ENCODE results near the gene CLBA1.
"Not testable (repeated sequence)": the region's sequence is repeated elsewhere in the genome, so short reads cannot be mapped to it uniquely, and the experiment has no call there.

The CLBA1 gene

GRCh38 chr14:104985675-104986486, at the start of gene CLBA1:
TSS of gene CLBA1 (plus strand) at chr14:104985788. CDS start at chr14:104986432, 644 bp downstream.
- DNase-seq (ENCODE audit: low read depth), result no peak

GRCh38 chr14:104935955-104936354, 49.6 kb upstream of the CLBA1 start:
- DNase-seq (ENCODE audit: low read depth), result no peak

- no peak for DNase-seq (ENCODE audit: low read depth)
Observed at GRCh38 chr14:104936361-104937155, 49.0 kb upstream of the CLBA1 start.

- DNase-seq (ENCODE audit: low read depth), result no peak
Observed at GRCh38 chr14:104937161-104937560, 48.4 kb upstream of the CLBA1 start.

GRCh38 chr14:104937694-104938365, 47.8 kb upstream of the CLBA1 start:
- DNase-seq (ENCODE audit: low read depth), result no peak

GRCh38 chr14:104938436-104938835, 47.2 kb upstream of the CLBA1 start:
- DNase-seq (ENCODE audit: low read depth), result no peak

GRCh38 chr14:104938960-104939359, 46.6 kb upstream of the CLBA1 start:
- DNase-seq (ENCODE audit: low read depth), result no peak

- no peak for DNase-seq (ENCODE audit: low read depth)
Observed at GRCh38 chr14:104939666-104940410, 45.8 kb upstream of the CLBA1 start.

- DNase-seq (ENCODE audit: low read depth), result no peak
Observed at GRCh38 chr14:104940526-104941150, 45.0 kb upstream of the CLBA1 start.

GRCh38 chr14:104941508-104942365, 43.9 kb upstream of the CLBA1 start:
- no peak for DNase-seq (ENCODE audit: low read depth)

- no peak for DNase-seq (ENCODE audit: low read depth)
Observed at GRCh38 chr14:104942586-104942985, 43.0 kb upstream of the CLBA1 start.

GRCh38 chr14:104943216-104944015, 42.2 kb upstream of the CLBA1 start:
- DNase-seq (ENCODE audit: low read depth), result not testable (repeated sequence)

- not testable (repeated sequence) for DNase-seq (ENCODE audit: low read depth)
Observed at GRCh38 chr14:104944016-104944308, 41.6 kb upstream of the CLBA1 start.

GRCh38 chr14:104944436-104945205, 41.0 kb upstream of the CLBA1 start:
- DNase-seq (ENCODE audit: low read depth), result not testable (repeated sequence)

GRCh38 chr14:104945266-104945665, 40.3 kb upstream of the CLBA1 start:
- not testable (repeated sequence) for DNase-seq (ENCODE audit: low read depth)

GRCh38 chr14:104945986-104946965, 39.3 kb upstream of the CLBA1 start:
- DNase-seq (ENCODE audit: low read depth), result not testable (repeated sequence)

GRCh38 chr14:104947201-104947600, 38.4 kb upstream of the CLBA1 start:
- DNase-seq (ENCODE audit: low read depth), result not testable (repeated sequence)

All from non-pigmented ciliary epithelial cell (primary cell).